NB4 (cell line): ENCODE results near the gene ALDOB.

Experiments used
- DNase-seq: peaks from one replicate; pipeline ENCODE4 v3.0.0; 2010; ENCODE audit warnings: low read depth
- H3K4me3 ChIP-seq: one replicate; pipeline ENCODE4 v1.5.1; 2011; ENCODE audit warnings: mild to moderate bottlenecking, low read depth, low read length, moderate library complexity
- MYC ChIP-seq: IDR thresholded peaks from 2 replicates; pipeline ENCODE4 v1.6.1; 2011; ENCODE audit warnings: low read depth, low read length
- POLR2A ChIP-seq: IDR thresholded peaks from 2 replicates; pipeline ENCODE4 v1.6.1; 2011; ENCODE audit warnings: mild to moderate bottlenecking; ENCODE audit not compliant: insufficient read length; ENCODE audit errors: extremely low read depth
- TF ChIP-seq, protein P1 (sequence below): IDR thresholded peaks from 2 replicates; pipeline ENCODE4 v1.6.1; 2011; ENCODE audit warnings: low read depth, low read length
- TF ChIP-seq, protein P2 (sequence below): IDR thresholded peaks from one replicate; pipeline ENCODE4 v1.5.1; 2012; ENCODE audit warnings: low read depth, low read length

The ALDOB gene

DNA sequence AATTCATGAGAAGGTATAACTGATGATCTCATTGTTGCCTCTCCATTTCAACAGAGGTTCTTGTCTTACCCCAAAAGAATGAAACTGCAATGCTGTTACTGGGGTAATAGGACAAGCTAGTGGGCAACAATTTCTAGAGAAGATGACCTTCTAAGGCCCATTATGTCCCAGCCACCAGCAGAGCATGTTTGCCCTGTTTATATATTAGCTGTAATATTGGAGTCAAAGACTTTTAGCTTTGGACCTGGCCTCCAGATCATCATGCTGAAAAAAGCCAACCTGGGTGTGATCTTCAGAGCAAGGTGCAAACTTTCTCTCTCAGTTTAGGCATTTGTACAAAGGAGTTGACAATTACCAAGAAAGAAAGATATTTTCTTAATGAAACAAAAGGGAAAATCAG lies 3.4 kb downstream of the ALDOB start:
- TF ChIP-seq, protein P1, sequence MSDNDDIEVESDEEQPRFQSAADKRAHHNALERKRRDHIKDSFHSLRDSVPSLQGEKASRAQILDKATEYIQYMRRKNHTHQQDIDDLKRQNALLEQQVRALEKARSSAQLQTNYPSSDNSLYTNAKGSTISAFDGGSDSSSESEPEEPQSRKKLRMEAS = no peak
- TF ChIP-seq POLR2A (no peak), MYC (no peak)
- TF ChIP-seq, protein P2, sequence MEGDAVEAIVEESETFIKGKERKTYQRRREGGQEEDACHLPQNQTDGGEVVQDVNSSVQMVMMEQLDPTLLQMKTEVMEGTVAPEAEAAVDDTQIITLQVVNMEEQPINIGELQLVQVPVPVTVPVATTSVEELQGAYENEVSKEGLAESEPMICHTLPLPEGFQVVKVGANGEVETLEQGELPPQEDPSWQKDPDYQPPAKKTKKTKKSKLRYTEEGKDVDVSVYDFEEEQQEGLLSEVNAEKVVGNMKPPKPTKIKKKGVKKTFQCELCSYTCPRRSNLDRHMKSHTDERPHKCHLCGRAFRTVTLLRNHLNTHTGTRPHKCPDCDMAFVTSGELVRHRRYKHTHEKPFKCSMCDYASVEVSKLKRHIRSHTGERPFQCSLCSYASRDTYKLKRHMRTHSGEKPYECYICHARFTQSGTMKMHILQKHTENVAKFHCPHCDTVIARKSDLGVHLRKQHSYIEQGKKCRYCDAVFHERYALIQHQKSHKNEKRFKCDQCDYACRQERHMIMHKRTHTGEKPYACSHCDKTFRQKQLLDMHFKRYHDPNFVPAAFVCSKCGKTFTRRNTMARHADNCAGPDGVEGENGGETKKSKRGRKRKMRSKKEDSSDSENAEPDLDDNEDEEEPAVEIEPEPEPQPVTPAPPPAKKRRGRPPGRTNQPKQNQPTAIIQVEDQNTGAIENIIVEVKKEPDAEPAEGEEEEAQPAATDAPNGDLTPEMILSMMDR = no peak
- no peak overlapping the region for H3K4me3 ChIP-seq
- no peak for DNase-seq

DNA sequence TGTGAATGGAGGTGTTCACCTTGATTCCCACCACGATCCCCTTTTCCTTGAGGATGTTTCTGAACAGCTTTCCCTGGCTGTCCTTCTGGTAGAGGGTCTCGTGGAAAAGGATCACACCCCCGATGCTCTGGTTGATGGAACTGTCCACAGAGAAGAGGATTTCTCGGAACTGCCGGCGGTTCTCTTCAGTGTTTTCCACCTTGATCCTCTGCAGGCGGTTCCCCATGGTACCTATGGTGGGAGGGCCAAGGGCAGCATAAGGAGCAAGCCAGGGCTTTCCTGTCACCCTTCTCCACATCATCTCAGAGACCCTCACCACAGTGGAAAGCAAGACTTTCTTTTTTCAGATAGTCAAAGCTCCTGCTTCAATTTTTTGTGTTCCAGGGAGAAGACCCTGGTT lies 5.8 kb downstream of the ALDOB start:
- TF ChIP-seq, protein P2 = no peak
- TF ChIP-seq, protein P1 = no peak
- TF ChIP-seq POLR2A = no peak
- no peak for TF ChIP-seq MYC
- no peak for DNase-seq
- no peak overlapping the region for H3K4me3 ChIP-seq

DNA sequence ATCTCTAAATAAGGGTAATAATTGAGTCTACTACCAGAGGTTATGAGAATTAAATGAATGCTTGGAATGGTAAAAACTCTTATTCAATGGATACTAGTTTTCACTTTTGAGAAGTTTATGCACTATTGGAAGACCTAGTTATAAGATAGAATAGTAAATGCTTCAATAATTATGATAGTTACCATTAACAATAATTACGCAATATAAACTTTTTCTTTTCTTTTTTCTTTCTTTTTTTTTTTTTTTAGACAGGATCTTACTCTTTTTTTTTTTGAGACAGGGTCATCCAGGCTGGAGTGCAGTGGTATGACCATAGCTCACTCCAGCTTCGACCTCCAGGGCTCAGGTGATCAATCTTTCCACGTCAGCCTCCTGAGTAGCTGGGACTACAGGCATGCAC lies 6.7 kb downstream of the ALDOB start:
- DNase-seq = no peak
- TF ChIP-seq, protein P1 = no peak
- TF ChIP-seq, protein P2 = no peak
- H3K4me3 ChIP-seq = no peak overlapping the region

DNA sequence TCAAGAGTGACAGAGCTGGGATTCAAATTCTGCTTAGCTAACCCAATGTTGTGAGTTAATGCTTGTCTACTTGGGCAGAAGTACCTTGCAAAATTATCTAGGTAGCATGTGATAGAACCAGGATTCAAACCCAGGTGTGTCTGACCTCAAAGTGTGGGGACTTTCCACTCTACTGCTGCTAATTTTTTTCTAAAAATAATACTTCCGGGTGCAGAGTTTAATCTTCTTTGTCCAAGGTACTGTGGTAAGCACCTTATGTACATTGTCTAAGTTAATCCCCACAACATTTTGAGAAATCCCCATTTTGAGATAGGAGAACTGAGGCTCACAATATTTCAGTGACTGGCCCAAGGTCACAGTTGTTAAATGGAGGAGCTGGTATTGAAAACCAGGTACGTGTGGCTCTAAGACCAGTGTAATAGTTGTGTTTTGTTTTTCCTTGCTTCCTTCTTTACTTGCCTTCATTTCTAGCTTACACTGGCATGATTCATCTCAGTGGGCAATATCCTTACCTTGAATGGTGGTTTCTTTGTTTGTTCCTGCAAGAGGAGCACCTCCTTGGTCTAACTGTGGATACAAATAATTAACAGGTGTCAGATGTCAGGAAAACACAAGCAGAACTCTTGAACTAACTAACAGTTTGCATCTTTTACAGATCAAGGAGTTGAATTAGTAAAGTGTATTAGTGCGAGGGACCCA lies 7.5 kb downstream of the ALDOB start:
- no peak overlapping the region for H3K4me3 ChIP-seq
- TF ChIP-seq MYC (no peak), POLR2A (no peak)
- TF ChIP-seq, protein P1 = no peak
- TF ChIP-seq, protein P2 = no peak
- no peak for DNase-seq

DNA sequence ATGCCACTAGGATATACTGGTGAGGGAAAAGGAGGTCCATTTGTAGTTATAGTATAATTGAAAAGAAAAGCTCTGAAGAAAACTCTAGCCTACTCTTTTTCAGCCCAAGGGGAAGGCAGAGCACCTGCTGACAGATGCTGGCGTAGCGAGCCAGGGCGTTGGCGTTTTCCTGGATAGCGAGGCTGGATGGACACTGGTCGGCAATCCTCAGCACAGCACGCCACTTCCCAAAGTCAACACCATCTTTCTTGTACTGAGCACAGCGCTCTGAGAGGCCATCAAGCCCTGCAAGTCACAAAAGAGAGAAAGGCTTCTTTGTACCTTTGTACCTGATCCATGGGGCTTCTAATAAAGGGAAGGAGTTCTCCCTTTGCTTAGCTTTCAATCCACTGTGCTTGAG lies 8.2 kb downstream of the ALDOB start:
- H3K4me3 ChIP-seq = no peak overlapping the region
- no peak for DNase-seq
- TF ChIP-seq, protein P2 = no peak
- TF ChIP-seq, protein P1 = no peak
- TF ChIP-seq MYC (no peak), POLR2A (no peak)
